Pons (tissue), 1 donor: ENCODE results near the gene CEACAM4.

Source experiments
- DNase-seq: peaks from one replicate; pipeline ENCODE4 v3.0.0-alpha.2; 2016; ENCODE audit warnings: low spot score

Gene CEACAM4

DNA sequence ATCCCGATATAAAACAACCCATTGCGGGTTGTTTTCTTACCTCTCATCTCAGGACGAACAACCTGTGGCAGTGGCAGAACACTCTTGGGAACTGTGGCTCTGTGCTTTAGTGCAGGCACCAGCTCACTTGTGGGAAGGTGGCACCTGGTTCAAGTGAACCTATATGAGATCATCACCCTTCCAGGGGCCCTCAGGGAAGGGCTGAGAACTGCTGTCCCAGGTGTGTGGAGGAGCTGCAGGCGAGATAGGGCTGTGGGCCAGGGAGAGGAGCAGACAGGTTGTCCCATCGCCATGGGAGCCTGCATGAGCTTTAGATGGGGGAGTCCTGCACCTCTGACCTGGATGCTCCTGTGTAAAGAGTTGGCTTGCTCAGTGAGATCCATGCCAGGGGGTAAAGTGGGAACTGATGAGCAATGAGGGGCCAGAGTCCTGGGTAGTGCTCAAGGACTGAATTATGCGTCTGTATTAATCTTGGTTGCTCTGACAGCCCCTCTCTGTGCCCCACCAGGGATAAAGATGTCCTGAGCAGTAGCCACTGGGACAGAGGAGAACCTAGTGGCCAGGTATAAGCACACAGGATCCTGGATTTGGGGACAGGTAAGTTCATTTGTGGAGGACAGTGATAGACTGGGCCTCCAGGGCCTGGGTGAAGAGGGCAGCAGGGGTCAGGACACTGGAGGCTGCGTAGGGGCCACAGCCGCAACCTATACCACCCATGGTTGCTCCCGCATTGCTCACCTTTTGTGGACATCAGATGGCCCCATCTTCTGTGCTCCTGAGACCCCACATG, 8.7 kb downstream of the CEACAM4 start:
- DNase-seq, result no peak

DNA sequence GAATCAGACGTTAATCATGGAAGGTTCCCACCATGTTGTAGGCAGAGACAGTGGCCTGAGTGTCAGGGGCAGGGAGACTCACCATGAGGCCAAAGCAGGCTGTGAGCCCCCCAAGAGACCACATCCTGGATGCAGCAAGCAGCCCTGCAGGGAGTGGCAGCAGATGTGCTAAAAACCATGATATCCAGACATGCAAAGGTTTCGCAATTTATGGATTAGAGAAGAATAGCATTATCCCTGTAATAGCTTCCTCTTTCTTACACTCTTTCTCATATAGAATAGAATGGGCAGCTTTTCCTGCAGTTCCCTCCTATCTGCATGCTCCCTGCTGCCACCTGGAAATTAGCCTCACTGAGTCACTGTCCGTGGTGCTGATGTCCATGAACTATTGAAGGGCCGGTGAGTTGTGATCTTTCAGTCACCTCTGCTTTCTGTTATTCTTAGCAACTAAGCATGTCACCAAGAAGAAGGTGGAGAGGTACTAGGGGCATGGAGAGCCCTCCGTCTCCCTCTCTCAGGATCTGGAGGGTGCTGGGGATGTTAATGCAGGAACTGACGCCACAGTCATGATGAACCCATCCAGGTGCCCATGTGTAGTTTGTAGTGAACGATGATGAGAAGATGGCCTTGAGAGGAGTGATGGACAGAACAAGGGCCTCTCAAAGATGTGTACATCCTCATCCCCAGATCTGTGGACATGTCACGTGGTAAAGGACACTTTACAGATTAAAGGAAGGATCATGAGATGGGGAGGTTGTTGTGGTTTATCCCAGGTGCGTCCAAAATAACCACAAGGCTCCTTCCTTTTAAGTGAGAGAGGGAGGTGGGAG, 9.9 kb downstream of the CEACAM4 start:
- DNase-seq, result no peak

DNA sequence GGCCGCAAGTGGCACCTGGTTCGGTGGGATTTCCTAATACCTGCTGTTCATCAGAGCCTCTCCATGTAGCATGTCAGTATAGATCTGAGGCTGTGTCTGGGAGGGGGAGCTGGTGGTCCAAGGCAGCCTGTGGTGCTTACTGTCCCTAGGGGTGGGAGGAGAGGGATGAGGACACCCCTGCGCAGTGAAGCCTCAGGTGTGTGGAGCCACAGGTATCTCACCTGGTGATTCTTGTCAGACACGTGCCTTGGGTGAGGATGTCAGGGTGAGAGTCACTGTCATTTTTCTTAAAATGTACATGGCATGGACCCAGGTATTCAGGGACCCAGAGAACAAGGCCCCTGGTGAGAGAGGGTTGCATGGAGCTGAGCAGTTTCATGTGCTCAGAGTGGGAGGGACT, 11.7 kb downstream of the CEACAM4 start:
- no peak for DNase-seq

DNA sequence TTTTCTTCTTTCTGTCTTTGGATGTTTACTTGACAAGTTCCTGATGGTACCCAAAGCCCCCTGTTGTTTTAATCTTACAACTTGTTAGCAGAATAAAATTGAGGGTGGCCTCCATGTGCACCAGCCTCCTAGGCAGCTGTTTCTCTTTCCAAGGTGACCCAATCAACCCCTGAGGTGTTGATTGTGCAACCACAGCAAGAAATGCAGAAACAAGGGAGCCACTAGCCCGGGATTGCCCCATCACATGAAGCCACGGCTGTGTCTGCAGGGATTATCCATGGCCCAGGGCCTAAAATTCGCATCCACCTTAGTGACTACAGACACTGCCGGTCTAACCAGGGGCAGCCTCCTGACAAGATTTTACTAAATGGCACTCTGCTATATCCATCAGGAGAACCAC, 14.4 kb downstream of the CEACAM4 start:
- DNase-seq, result no peak

DNA sequence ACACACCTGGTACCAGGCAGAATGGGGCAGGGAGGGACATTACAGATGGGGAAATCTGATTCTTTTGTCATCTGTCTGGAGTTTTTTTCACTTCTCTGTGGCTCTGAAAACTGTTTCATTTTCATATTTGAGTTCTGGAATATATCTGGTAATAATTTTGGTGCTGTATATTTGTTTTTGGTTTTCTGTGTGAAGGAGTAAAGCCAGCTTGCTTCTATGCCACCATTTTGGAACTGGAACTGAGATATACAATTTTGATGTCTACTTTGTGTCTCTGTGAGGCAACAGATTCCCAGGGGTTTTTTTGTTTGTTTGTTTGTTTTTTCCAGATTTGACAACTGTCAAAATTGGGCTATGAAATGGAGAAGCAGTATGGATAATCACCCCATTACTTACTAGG, 16.1 kb downstream of the CEACAM4 start:
- DNase-seq, result no peak

DNA sequence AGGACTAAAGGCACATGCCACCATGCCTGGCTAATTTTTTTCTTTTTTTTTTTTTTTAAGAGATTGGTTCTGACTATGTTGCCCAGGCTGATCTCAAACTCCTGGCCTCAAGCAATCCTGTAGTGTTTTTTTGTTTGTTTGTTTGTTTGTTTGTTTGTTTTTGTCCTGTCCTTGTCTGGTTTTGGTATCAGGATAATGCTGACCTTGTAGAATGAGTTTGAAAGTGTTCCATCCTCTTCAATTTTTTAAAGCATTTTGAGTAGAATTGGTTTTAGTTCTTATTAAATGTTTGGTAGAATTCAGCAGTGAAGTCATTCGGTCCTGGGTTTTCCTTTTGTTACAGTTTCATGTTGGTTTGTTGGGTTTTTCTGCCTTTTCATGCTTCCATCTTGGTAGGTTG, 19.2 kb downstream of the CEACAM4 start:
- no peak for DNase-seq

DNA sequence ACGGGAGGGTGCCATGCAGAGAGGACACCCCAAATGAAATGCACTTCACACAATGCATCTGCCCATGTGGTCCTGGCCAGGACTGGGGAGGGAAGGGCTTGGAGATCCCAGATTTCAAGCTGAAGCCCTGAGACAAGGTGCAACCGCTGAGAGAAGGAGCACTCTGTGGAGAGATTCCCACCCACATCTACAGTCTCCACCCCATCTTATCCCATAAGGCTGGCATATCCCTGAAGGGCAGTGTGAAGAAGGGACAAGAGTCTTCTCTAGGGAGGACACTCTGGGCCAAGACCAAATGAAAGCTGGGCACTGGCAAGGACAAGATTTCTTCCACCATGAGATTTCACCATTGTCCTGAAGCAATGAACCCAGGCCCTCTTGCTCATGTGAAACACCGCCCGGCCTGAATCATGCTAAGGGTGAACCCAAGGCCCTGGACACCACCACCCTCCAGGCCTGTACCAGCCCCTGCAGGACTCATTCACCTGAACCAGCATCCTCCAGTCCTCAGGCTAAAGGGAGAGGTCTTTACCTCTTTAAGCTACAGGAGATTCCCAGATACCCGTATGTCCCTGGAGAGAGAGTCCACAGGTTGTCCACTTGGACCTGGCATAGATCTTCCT, 20.5 kb downstream of the CEACAM4 start:
- DNase-seq, result no peak

DNA sequence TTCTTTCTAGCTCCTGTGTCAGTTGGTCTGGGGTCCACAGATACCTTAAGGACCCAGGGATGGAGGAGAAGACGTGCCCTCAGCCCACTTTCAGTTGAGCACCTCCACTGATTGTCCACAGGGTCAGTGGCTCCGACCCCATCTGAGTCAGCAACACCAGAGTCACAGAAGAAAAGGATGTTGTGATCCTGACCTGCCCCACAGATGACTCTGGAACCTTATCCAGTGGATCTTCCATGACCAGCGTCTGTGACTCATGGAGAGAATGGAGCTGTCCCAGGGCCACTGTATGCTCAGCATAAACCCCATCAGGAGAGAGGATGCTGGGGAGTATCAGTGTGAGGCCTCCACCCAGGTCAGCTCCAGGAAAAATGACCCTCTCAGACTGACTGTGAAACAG, 22.0 kb downstream of the CEACAM4 start:
- DNase-seq, result no peak

DNA sequence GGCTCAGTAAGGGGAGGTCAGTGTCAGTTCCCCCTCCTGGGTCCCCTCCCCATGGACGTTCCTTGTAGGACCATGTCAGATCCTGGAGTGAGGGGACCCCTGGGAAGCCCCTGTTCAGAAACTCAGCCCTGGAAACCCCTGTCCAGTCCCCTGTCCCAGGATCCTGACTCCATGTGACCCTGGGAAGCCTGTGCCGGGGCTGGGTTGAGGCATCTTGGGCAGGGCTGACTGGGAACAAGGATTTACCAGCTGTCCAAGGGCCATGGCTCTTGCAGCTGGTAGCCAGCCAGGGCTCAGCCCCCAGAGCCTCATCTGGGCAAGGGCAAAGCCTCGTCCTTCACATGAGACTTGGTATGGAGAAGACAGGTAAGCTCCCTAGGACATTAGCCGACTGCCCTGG, 25.1 kb downstream of the CEACAM4 start:
- no peak for DNase-seq

DNA sequence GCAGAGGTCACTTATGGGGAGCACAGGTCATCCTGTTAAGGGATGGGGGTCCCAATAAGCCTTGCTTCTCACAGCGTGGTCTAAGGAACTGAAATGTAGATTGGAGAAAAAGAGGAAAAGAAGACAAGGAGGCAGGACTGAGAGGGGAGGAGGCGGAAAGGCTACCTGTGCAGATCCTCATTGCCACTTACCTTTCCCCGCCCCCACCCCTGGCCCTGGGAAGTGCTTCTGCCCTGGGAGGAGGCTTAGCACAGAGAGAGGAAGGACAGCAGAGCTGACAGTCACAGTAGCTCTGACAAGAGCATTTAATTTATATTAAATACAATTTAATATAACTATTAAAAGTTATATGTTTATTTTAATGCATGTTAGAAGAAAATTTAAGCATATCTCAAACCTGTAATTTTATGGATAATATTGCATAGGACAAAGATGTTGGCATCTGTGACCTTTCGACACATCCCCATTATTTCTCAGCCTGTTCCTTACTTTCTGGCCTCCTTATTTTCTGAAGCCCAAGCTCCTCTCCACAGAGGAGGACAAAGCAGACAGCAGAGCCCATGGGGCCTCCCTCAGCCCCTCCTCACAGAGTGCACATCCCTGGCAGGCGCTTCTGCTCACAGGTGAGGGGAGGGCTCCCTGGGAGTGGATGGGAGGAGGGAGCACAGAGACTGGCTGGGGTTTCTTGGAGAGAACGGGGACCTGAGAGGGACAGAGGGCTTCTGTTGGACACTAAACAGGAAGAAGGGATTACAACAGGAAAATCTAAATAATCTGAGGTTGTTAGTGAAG, 27.5 kb downstream of the CEACAM4 start:
- DNase-seq, result no peak

DNA sequence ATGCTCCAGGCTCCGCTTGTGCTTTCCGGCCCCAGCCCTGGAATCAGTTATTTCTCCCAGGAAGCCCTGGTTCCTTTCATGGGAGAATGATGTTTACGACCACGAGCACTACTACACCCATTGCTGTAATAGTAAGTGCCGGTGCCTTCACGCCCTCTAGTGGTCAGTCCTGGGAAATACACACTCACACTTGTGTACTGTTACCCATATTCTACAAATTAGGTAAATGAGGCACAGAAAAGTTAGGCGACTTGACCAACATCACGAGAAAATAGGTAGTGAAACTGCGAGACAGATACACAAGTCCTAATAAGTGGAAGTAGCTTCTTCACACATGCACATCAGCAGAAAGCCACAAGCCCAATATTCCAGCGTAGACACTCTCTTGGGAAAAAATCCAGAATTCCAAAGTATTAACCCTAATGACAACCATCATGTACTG, 29.3 kb downstream of the CEACAM4 start:
- DNase-seq, result peak; percentile 69

DNA sequence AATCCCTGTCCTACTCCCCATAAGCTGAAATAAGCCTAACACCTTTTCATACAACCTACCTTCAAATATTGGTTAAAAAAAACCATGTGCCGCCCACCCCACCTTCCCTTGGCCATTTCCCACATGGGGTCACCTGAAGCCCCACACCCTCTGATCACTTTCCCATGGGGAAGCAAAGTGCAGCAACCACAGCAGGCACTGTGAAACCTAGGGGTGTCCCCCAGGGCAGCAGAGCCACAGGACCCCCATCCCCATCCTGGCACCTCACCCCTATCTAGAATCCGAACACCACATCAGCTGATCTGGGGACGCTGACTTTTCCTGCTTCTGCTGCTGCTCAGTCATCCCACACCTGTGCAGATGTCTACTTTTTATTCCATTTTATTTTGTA, 31.0 kb downstream of the CEACAM4 start:
- DNase-seq, result no peak

DNA sequence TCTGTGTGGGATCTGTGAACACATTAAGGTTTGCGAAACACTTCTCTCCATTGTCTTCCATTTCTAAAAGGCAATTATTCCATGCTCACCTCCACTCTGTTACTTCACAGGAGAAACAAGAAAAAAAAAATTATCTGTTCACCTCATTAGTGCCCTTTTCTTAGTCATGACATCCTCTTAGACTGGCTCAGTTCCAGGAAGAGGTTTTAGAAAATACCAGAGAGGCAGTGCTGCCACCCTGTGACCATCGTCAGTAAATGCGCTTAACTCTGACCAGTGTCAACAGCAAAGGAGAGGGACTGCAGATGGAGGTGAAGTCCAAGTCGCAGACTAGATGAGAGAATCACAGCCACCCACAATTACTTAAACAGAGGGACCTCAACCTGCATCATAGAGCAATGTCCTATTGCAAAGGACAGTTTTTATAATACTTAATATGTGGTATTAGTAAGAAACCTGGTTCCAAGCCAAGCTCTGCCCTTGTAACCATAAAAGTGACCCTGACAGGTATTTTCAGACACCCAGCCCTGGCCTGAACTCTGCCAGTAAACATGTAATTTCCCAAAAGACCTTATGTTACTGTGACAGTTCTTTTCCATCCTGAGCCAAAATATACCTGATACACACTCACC, 31.5 kb downstream of the CEACAM4 start:
- DNase-seq, result peak; percentile 68

DNA sequence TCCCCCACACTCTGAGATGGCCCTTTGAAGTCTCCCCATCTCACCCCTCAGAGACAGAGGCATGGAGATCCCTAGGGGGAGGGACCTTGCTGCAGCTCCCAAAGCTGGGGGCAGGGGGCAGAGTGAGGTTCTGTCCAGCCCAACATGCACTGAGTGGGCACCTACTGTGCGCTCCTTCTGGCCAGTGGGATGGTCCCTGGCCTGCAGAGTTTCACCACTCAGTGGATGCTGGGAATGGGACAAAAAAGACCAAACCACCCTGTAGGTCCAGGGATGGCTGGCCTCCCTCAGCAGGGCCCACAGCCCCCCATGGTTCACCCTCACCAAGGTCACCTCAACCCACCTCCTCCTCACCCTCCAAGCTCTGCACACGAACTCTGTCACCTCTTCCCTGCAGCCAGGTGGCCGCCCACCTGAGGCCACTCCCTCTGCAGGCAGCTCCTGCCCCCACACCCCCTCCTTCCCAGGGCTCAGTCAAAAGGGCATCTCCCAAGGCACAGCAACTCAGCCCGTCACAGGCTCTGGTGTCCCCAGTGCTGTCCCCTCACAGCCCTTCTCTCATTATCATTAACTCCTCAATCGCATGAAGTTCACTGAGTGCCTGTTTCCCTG, 34.8 kb downstream of the CEACAM4 start:
- DNase-seq, result no peak

DNA sequence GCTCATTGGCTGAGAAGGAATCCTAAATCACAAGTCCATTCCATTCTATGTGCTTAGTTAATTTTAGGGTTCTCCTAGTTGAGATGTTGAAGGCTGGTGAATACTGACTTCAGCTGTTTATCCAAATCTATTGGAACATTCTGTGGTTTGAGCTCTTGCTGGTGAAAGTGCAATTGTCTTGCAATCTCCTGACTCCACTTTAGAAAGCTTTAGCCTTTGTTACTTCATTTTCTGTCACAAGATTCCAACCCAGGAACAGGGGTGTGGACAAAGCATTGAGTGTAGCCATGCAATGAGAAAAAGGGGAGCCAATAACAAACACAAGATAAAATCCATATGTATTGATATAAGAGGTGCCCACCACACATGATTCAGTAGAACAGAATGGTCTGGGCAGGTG, 35.9 kb downstream of the CEACAM4 start:
- no peak for DNase-seq

DNA sequence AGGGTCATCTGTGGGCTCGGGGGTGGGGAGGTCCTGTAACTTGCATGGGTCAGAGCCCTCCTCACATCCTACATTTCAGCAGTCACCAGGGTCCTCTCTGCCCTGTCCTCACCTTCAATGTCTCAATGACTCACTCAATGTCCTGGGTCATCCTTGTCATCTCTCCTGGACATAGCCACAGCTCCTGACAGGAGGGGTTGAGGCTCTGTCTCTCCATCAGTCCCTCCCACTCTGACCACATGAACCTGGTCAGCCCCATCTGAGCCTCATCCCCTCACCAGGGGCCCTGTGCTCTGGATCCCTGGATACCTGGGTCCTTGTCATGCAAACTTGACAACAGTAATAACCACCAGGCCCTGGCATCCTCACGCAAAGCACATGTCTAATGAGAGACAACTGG, 37.5 kb downstream of the CEACAM4 start:
- no peak for DNase-seq

DNA sequence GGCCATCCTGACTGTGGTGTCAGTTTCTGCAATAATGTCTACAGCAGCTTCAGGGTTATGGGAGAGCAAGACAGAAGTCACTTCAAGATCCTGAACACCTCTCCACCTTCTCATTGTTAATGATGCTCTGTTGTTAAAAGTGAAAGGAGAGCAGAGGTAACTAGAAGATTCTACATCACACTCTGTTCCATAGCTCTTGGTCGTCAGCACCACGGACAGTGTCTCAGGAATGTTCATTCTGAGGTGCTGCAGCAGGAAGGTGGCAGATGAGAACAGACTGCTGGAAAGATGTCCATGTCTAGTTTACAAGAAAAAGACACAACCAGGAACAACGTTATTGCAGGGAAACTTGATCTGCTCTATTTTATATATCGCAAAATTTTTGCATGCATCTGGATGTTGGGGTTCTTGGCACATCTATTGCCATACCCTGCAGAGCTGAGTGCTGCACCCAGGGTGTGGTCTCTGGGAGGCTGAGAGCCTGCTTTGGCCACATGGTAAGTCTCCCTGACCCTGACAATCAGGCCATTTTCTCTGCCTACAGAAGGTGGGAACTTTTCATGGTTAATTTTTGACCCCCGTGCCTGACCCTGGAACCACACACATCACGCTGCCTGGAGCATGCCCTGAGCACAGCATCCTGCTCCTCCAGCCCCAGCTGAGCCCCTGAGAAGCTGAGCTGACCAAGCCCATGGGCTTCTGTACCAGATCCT, 38.2 kb downstream of the CEACAM4 start:
- no peak for DNase-seq

DNA sequence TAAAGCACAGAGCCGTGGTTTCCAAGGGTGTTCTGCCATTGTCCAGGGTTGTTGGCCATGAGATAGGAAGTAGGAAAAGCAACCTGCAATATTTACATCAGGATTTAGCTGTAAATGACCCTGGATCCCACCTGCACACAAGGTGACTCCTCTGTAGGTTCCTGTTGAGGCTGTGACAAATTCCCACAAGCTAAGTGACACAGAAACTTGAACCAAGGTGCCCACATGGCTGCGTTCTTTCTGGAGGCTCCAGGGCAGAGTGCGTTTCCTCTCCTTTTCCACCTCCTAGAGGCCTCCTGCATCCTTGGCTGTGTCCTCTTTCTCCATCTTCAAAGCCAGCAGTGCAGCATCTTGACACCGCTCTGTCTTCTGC, 39.0 kb downstream of the CEACAM4 start:
- no peak for DNase-seq

DNA sequence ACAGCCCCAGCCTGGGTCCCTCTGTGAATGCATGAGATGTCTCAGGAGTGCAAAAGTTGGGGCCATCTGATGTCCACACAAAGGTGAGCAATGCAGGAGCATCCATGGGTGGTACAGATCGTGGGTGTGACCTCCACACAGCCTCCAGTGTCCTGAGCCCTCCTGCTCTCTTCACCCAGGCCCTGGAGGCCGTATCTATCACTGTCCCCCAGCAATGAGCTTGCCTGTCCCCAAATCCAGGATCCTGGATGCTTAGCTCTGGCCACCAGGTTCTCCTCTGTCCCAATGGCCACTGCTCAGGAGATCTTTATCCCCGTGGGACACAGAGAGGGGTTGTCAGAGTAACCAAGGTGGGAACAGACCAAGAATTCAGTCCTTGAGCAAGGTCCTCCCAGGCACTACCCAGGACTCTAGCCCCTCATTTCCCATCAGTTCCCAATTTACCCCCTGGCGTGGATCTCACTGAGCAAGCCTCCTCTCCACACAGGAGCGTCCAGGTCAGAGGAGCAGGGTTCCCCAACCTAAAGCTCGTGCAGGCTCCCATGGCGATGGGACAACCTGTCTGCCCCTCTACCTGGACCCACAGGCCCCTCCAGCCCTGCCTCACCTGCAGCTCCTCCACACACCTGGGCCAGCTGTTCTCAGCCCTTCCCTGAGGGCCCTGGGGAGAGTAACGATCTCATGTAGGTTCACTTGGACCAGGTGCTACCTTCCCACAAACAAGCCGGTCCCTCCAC, 39.6 kb downstream of the CEACAM4 start:
- no peak for DNase-seq

DNA sequence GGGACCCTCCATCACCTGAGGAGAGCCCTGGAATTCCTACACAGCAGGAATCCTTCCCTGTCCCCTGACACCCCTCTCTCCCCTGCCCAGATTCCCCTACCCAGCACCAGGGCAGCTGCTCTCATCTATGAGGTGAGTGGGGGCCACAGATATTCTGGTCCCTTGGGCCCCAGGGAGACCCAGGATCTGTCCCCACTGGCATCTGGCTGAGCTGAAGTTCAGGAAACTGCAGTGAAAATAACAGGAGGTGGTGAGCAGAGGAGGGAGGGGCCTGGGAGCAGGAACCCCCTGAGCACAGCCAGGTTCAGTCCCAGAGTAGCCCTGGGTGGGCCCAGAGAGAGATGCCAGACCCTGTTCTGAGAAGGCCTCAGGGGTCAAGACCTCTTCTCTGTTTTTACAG, 40.8 kb downstream of the CEACAM4 start:
- DNase-seq, result no peak
